ENCODE results near the gene JUP. TPM values are rescaled to one million over a fixed set of nuclear protein-coding genes. Genes with fewer than 3 reads are reported as not detected.

JUP gene
- total and polyA plus RNA-seq, 2 of the 13 experiments (the other 11 are each of a cell fraction or from before 2014, with no cell fraction given) = 12.1 to 20.6 TPM

GRCh38 chr17:41792845-41793783, 6.6 kb upstream of the JUP start (continued):
- TF ChIP-seq SKIL (CRISPR knock-in tag; IDR thresholded peaks at IDR 0.05; ENCODE audit: borderline replicate concordance) (peak; percentile 59; the same call in 1 of the 2 replicates), ZNF790 (CRISPR knock-in tag; IDR thresholded peaks at IDR 0.05; ENCODE audit: borderline replicate concordance) (0 out of 2 replicates have a peak, but pooled peaks have one; percentile 3), ZNF205 (CRISPR knock-in tag; IDR thresholded peaks at IDR 0.05) (0 out of 2 replicates have a peak, but pooled peaks have one; percentile 45), ZNF143 (CRISPR knock-in tag; IDR thresholded peaks at IDR 0.05) (no peak), ZNF644 (CRISPR knock-in tag; IDR thresholded peaks at IDR 0.05; ENCODE audit: low read depth) (0 out of 2 replicates have a peak, but pooled peaks have one; percentile 14), ZNF274 (CRISPR knock-in tag; IDR thresholded peaks at IDR 0.05) (0 out of 2 replicates have a peak, but pooled peaks have one; percentile 37), KLF16 (CRISPR knock-in tag; IDR thresholded peaks at IDR 0.05) (peak in 1 of 2 experiments; percentile 12; a peak in 1 of 4 replicates), ZNF768 (CRISPR knock-in tag; IDR thresholded peaks at IDR 0.05) (peak; percentile 30; the same call in 1 of the 2 replicates), XRCC5 (optimal IDR thresholded peaks at IDR 0.05; ENCODE audit: low read length) (peak; percentile 14), KAT7 (CRISPR knock-in tag; IDR thresholded peaks at IDR 0.05; ENCODE audit: borderline replicate concordance) (peak; percentile 62; the same call in 1 of the 2 replicates), ETS1 (CRISPR knock-in tag; IDR thresholded peaks at IDR 0.05) (0 out of 2 replicates have a peak, but pooled peaks have one; percentile 17), ZNF501 (CRISPR knock-in tag; IDR thresholded peaks at IDR 0.05) (peak; percentile 39), NR2F6 (IDR thresholded peaks at IDR 0.05) (no peak), NR2F6 (CRISPR knock-in tag; IDR thresholded peaks at IDR 0.05) (0 out of 2 replicates have a peak, but pooled peaks have one; percentile 25), NFATC3 (CRISPR knock-in tag; IDR thresholded peaks at IDR 0.05) (0 out of 2 replicates have a peak, but pooled peaks have one; percentile 36), ZNF670 (CRISPR knock-in tag; IDR thresholded peaks at IDR 0.05; ENCODE audit: borderline replicate concordance) (peak; percentile 30; the same call in 1 of the 2 replicates), ZNF124 (CRISPR knock-in tag; IDR thresholded peaks at IDR 0.05) (0 out of 2 replicates have a peak, but pooled peaks have one; percentile 7), GTF3A (CRISPR knock-in tag; conservative IDR thresholded peaks at IDR 0.05) (no peak), ZNF142 (CRISPR knock-in tag; IDR thresholded peaks at IDR 0.05) (no peak; the same call in 1 of the 2 replicates), YEATS2 (CRISPR knock-in tag; IDR thresholded peaks at IDR 0.05; ENCODE audit: borderline replicate concordance) (peak; percentile 56; the same call in 1 of the 2 replicates)
